H9 (cell line): ENCODE results near the gene ALMS1. TPM values are rescaled to one million over a fixed set of nuclear protein-coding genes. Genes with fewer than 3 reads are reported as not detected.

Source experiments
- DNase-seq: peaks from one replicate; pipeline ENCODE4 v3.0.0-alpha.2; 2017
- H2AFZ ChIP-seq: one replicate; pipeline ENCODE4 v1.6.1; 2013; ENCODE audit warnings: mild to moderate bottlenecking, low read length, control low read depth, moderate library complexity
- H2AK5ac ChIP-seq: 2 replicates; pipeline ENCODE4 v1.6.1; 2013; ENCODE audit warnings: low read length, control low read depth, mixed read lengths; ENCODE audit not compliant: insufficient read length
- H2BK120ac ChIP-seq: one replicate; pipeline ENCODE4 v1.6.1; 2013; ENCODE audit warnings: low read depth, mild to moderate bottlenecking, low read length, control low read depth, inconsistent platforms; ENCODE audit not compliant: poor library complexity, severe bottlenecking
- H2BK12ac ChIP-seq: 2 replicates; pipeline ENCODE4 v1.6.1; 2013; ENCODE audit warnings: low read length, control low read depth, mixed read lengths, low read depth; ENCODE audit not compliant: insufficient read length
- H2BK15ac ChIP-seq: 2 replicates; pipeline ENCODE4 v1.6.1; 2013; ENCODE audit warnings: low read depth, low read length, control low read depth
- H2BK20ac ChIP-seq: one replicate; pipeline ENCODE4 v1.6.1; 2013; ENCODE audit warnings: low read depth, mild to moderate bottlenecking, low read length, control low read depth, inconsistent platforms; ENCODE audit not compliant: poor library complexity, severe bottlenecking
- H2BK5ac ChIP-seq: 2 replicates; pipeline ENCODE4 v1.6.1; 2013; ENCODE audit warnings: low read length, control low read depth, mixed read lengths; ENCODE audit not compliant: insufficient read length
- H3K14ac ChIP-seq: 2 replicates; pipeline ENCODE4 v1.6.1; 2013; ENCODE audit warnings: low read length, control low read depth; ENCODE audit not compliant: insufficient read depth
- H3K18ac ChIP-seq: 2 replicates; pipeline ENCODE4 v1.6.1; 2013; ENCODE audit warnings: low read depth, mild to moderate bottlenecking, mixed read lengths, low read length, control low read depth; ENCODE audit not compliant: insufficient read length
- H3K23ac ChIP-seq: 2 replicates; pipeline ENCODE4 v1.6.1; 2013; ENCODE audit warnings: low read length, control low read depth, mixed read lengths, low read depth; ENCODE audit not compliant: insufficient read length
- H3K23me2 ChIP-seq: 2 replicates; pipeline ENCODE4 v1.6.1; 2013; ENCODE audit warnings: low read depth, mild to moderate bottlenecking, mixed read lengths, low read length, control low read depth; ENCODE audit not compliant: insufficient read length, poor library complexity, severe bottlenecking
- H3K27ac ChIP-seq: 2 replicates; pipeline ENCODE4 v1.5.1; 2013; ENCODE audit warnings: low read length, control low read depth, mixed read lengths, low read depth; ENCODE audit not compliant: insufficient read length
- H3K27me3 ChIP-seq: 2 replicates; pipeline ENCODE4 v1.6.1; 2013; ENCODE audit warnings: low read length, control low read depth, inconsistent platforms; ENCODE audit not compliant: insufficient read depth
- H3K4ac ChIP-seq: 2 replicates; pipeline ENCODE4 v1.6.1; 2013; ENCODE audit warnings: low read depth, mild to moderate bottlenecking, control low read depth, inconsistent platforms, low read length, moderate library complexity
- H3K4me1 ChIP-seq: 2 replicates; pipeline ENCODE4 v1.6.1; 2013; ENCODE audit warnings: low read length, control low read depth, inconsistent platforms; ENCODE audit not compliant: insufficient read depth
- H3K4me2 ChIP-seq: 2 replicates; pipeline ENCODE4 v1.6.1; 2013; ENCODE audit warnings: low read length, control low read depth, mixed read lengths; ENCODE audit not compliant: insufficient read length, insufficient read depth
- H3K56ac ChIP-seq: 2 replicates; pipeline ENCODE4 v1.6.1; 2013; ENCODE audit warnings: low read depth, mild to moderate bottlenecking, mixed read lengths, low read length, control low read depth; ENCODE audit not compliant: insufficient read length
- H3K79me1 ChIP-seq: 2 replicates; pipeline ENCODE4 v1.6.1; 2013; ENCODE audit warnings: low read depth, mild to moderate bottlenecking, moderate library complexity, low read length, control low read depth, inconsistent platforms; ENCODE audit not compliant: insufficient read depth, poor library complexity, severe bottlenecking
- H3K79me2 ChIP-seq: 2 replicates; pipeline ENCODE4 v1.6.1; 2013; ENCODE audit warnings: low read length, control low read depth, inconsistent platforms; ENCODE audit not compliant: insufficient read depth
- H3K9ac ChIP-seq: 2 replicates; pipeline ENCODE4 v1.6.1; 2013; ENCODE audit warnings: low read length, control low read depth, mixed read lengths; ENCODE audit not compliant: insufficient read length; ENCODE audit errors: extremely low read depth
- H3K9me3 ChIP-seq: one replicate; pipeline ENCODE4 v1.6.1; 2013; ENCODE audit warnings: low read depth, low read length, inconsistent platforms; ENCODE audit not compliant: control insufficient read depth
- H3T11ph ChIP-seq: one replicate; pipeline ENCODE4 v1.6.1; 2013; ENCODE audit warnings: mild to moderate bottlenecking, low read length, control low read depth, inconsistent platforms
- H4K20me1 ChIP-seq: one replicate; pipeline ENCODE4 v1.6.1; 2013; ENCODE audit not compliant: control insufficient read depth, insufficient read length, insufficient read depth
- H4K5ac ChIP-seq: 2 replicates; pipeline ENCODE4 v1.6.1; 2013; ENCODE audit warnings: low read depth, mild to moderate bottlenecking, mixed read lengths, low read length, control low read depth; ENCODE audit not compliant: insufficient read length
- H4K8ac ChIP-seq: replicated peaks from 2 replicates; pipeline ENCODE4 v1.6.1; 2013; ENCODE audit warnings: low read length, control low read depth, mixed read lengths, low read depth; ENCODE audit not compliant: insufficient read length
- H4K91ac ChIP-seq: 2 replicates; pipeline ENCODE4 v1.6.1; 2013; ENCODE audit warnings: low read depth, mild to moderate bottlenecking, moderate library complexity, mixed read lengths, low read length, control low read depth; ENCODE audit not compliant: insufficient read length
- H3K27ac Mint-ChIP-seq, 3 experiments: 2 replicates in 2 of 3; 3 replicates in 1 of 3; pipeline ENCODE4 v1.8.0; 2020 to 2021; ENCODE audit warnings: mixed read lengths in 3 of 3, mild to moderate bottlenecking in 1 of 3, moderate library complexity in 1 of 3
- H3K27me3 Mint-ChIP-seq: 2 replicates; pipeline ENCODE4 v1.8.0; 2021; ENCODE audit warnings: low read depth, mild to moderate bottlenecking, moderate library complexity, mixed read lengths
- H3K36me3 Mint-ChIP-seq, 3 experiments: 2 replicates in 2 of 3; 3 replicates in 1 of 3; pipeline ENCODE4 v1.8.0; 2020 to 2021; ENCODE audit warnings: low read depth in 3 of 3, mixed read lengths in 3 of 3; ENCODE audit not compliant: insufficient read depth in 1 of 3
- H3K4me1 Mint-ChIP-seq, 2 experiments: 2 replicates each; pipeline ENCODE4 v1.8.0; 2020; ENCODE audit warnings: mixed read lengths in 2 of 2
- H3K4me3 Mint-ChIP-seq, 2 experiments: 2 replicates in 1 of 2; 3 replicates in 1 of 2; pipeline ENCODE4 v1.8.0; 2020 to 2021; ENCODE audit warnings: mild to moderate bottlenecking in 2 of 2, mixed read lengths in 2 of 2, moderate library complexity in 1 of 2
- H3K9me3 Mint-ChIP-seq, 2 experiments: 2 replicates in 1 of 2; 3 replicates in 1 of 2; pipeline ENCODE4 v1.8.0; 2020; ENCODE audit warnings: mild to moderate bottlenecking in 2 of 2, mixed read lengths in 2 of 2, moderate library complexity in 1 of 2
- WGBS: extraction: QIAGEN DNeasy Blood & Tissue Kit; methylation state at CpG from one replicate; pipeline ENCODE4 v1.1.7; 2013; ENCODE audit warnings: missing lambda C conversion rate, low lambda C conversion rate, mixed read lengths; ENCODE audit not compliant: insufficient read length; ENCODE audit errors: extremely low coverage; 5-methylcytosine and 5-hydroxymethylcytosine counted together
- total RNA-seq: library from RNA; stranded (reverse); gene quantifications from 2 replicates; pipeline ENCODE4 v1.2.1, GENCODE V29; 2021
- TF ChIP-seq, protein P1 (sequence below): fragments of 200-600 bp; sonication (generic); conservative IDR thresholded peaks from 3 replicates; pipeline ENCODE4 v1.8.0; 2021; ENCODE audit warnings: antibody characterized with exemption, mild to moderate bottlenecking

ALMS1 gene
- total RNA-seq, 1 experiment from 2014 or later, result 36.2 TPM

- Histone ChIP-seq H4K8ac (no peak overlapping the region), H3K9me3 (peaks cover 26% of the 10 kb centered on the region), H3K23me2 (no peaks in the 10 kb centered on the region), H3K23ac (no peak overlapping the region), H3K9ac (no peak overlapping the region), H2BK15ac (no peak overlapping the region), H2AFZ (no peak overlapping the region), H2BK5ac (no peak overlapping the region), H2BK20ac (no peak overlapping the region), H3K56ac (no peak overlapping the region), H2BK120ac (no peak overlapping the region), H3K4ac (no peak overlapping the region), H3K27me3 (no peaks in the 10 kb centered on the region), H4K91ac (no peak overlapping the region), H3K4me2 (no peak overlapping the region), H3K79me1 (no peaks in the 10 kb centered on the region), H3K27ac (no peak overlapping the region), H2BK12ac (no peak overlapping the region), H3K14ac (no peak overlapping the region), H3K79me2 (no peaks in the 10 kb centered on the region), H2AK5ac (no peak overlapping the region), H3T11ph (no peak overlapping the region), H3K4me1 (no peaks in the 10 kb centered on the region), H4K5ac (no peak overlapping the region), H3K18ac (no peak overlapping the region), H4K20me1 (no peaks in the 10 kb centered on the region)
- Mint-ChIP-seq H3K27me3 (peaks cover 19% of the 10 kb centered on the region), H3K4me3 (no peak overlapping the region), H3K36me3 (peaks cover 8 to 24% (median 13%) of the 10 kb centered on the region in 3 experiments), H3K27ac (no peak overlapping the region), H3K9me3 (peaks cover 36 to 50% of the 10 kb centered on the region in 2 experiments), H3K4me1 (peaks cover 0 to 2% of the 10 kb centered on the region in 2 experiments; a peak in 1 of 4 replicates)
- TF ChIP-seq, protein P1, sequence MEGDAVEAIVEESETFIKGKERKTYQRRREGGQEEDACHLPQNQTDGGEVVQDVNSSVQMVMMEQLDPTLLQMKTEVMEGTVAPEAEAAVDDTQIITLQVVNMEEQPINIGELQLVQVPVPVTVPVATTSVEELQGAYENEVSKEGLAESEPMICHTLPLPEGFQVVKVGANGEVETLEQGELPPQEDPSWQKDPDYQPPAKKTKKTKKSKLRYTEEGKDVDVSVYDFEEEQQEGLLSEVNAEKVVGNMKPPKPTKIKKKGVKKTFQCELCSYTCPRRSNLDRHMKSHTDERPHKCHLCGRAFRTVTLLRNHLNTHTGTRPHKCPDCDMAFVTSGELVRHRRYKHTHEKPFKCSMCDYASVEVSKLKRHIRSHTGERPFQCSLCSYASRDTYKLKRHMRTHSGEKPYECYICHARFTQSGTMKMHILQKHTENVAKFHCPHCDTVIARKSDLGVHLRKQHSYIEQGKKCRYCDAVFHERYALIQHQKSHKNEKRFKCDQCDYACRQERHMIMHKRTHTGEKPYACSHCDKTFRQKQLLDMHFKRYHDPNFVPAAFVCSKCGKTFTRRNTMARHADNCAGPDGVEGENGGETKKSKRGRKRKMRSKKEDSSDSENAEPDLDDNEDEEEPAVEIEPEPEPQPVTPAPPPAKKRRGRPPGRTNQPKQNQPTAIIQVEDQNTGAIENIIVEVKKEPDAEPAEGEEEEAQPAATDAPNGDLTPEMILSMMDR, result no peak
- no CpG with 5 or more reads among the region's 1 CpG for WGBS
- no peak for DNase-seq
Measured at GRCh38 chr2:73638429-73638828, 252.8 kb downstream of the ALMS1 start.
